ENCODE measurements around the gene GLDN. TPM values are rescaled to one million over a fixed set of nuclear protein-coding genes. Genes with fewer than 3 reads are reported as not detected.

GLDN gene
- total RNA-seq (2021; ENCODE audit: unreplicated experiment): 0.57 TPM
- 0.76 TPM for polyA plus RNA-seq (2012; ENCODE audit: insufficient read length)
- percentile 27 among the genes with signal in this experiment for Bru-seq, nascent RNA
- percentile 31 among the genes with signal in this experiment for BruChase-seq, experiment 1, labeled RNA remaining after a 2-hour chase
- percentile 28 among the genes with signal in this experiment for BruChase-seq, experiment 2, labeled RNA remaining after a 6-hour chase
- long read RNA-seq: 0 reads

DNA sequence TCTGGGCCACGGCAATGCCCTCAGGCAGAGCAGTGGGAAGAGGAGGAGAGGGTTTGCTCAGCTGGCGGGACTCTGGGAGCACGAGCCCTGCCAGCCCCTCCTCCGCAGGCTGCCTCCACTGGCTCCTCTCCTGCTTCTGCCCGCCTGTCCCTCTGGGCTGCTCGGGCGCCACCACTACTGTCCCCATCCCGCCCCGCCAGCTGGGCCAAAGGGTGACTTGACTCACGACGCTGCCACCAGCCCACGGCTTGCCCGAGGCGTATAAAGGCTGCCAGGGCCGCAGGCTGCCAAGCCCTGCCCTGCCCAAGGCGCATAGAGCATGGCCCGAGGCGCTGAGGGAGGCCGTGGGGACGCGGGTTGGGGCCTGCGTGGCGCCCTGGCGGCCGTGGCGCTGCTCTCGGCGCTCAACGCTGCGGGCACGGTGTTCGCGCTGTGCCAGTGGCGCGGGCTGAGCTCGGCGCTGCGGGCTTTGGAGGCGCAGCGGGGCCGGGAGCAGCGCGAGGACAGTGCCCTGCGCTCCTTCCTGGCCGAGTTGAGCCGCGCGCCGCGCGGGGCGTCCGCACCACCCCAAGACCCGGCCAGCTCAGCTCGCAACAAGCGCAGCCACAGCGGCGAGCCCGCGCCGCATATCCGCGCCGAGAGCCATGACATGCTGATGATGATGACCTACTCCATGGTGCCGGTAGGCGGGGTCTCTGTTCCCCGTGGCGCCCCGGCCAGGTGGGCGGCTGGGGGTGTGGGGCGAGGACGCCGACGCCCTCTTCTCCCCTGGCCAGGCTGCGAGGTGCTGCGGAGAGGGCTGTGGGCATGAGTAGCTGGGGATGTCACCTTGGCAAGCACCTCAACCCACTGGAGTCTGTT is at the start of gene GLDN:
Gene GLDN (plus strand): TSS at position 290 of the 861 bp plus-strand sequence. CDS start 30 bp downstream, at position 320.
- DNase-seq (ENCODE audit: low read depth, low spot score): no peak
- BruUV-seq (replicated peaks): no TSS peak
- intact Hi-C loops (cut with micrococcal nuclease; ENCODE audit: unreplicated experiment): no loop called here
- H3K36me3 ChIP-seq (ENCODE audit: control insufficient read depth, insufficient read depth, low read length): no peaks in the 10 kb centered on the region
- POLR2A ChIA-PET: no interaction called here
- H3K27ac ChIP-seq (ENCODE audit: low read length): no peak within 1 kb of the TSS
- no peaks in the 10 kb centered on the region for H3K4me1 ChIP-seq (ENCODE audit: control insufficient read depth, insufficient read depth, low read length)
- TF ChIP-seq, protein P1, sequence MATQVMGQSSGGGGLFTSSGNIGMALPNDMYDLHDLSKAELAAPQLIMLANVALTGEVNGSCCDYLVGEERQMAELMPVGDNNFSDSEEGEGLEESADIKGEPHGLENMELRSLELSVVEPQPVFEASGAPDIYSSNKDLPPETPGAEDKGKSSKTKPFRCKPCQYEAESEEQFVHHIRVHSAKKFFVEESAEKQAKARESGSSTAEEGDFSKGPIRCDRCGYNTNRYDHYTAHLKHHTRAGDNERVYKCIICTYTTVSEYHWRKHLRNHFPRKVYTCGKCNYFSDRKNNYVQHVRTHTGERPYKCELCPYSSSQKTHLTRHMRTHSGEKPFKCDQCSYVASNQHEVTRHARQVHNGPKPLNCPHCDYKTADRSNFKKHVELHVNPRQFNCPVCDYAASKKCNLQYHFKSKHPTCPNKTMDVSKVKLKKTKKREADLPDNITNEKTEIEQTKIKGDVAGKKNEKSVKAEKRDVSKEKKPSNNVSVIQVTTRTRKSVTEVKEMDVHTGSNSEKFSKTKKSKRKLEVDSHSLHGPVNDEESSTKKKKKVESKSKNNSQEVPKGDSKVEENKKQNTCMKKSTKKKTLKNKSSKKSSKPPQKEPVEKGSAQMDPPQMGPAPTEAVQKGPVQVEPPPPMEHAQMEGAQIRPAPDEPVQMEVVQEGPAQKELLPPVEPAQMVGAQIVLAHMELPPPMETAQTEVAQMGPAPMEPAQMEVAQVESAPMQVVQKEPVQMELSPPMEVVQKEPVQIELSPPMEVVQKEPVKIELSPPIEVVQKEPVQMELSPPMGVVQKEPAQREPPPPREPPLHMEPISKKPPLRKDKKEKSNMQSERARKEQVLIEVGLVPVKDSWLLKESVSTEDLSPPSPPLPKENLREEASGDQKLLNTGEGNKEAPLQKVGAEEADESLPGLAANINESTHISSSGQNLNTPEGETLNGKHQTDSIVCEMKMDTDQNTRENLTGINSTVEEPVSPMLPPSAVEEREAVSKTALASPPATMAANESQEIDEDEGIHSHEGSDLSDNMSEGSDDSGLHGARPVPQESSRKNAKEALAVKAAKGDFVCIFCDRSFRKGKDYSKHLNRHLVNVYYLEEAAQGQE (IDR thresholded peaks at IDR 0.05; ENCODE audit: insufficient read depth in 1 of 2, low read depth in 2 of 2, low read length in 1 of 2): no peak
- TF ChIP-seq SIN3A (IDR thresholded peaks at IDR 0.05; ENCODE audit: borderline replicate concordance, insufficient read depth, low read depth, low read length): no peak
- TF ChIP-seq POLR2AphosphoS5 (IDR thresholded peaks at IDR 0.05; ENCODE audit: low read depth, low read length): no peak
- no peak for TF ChIP-seq TCF7L2 (IDR thresholded peaks at IDR 0.05; ENCODE audit: low read depth, low read length)
- TF ChIP-seq, protein P2, sequence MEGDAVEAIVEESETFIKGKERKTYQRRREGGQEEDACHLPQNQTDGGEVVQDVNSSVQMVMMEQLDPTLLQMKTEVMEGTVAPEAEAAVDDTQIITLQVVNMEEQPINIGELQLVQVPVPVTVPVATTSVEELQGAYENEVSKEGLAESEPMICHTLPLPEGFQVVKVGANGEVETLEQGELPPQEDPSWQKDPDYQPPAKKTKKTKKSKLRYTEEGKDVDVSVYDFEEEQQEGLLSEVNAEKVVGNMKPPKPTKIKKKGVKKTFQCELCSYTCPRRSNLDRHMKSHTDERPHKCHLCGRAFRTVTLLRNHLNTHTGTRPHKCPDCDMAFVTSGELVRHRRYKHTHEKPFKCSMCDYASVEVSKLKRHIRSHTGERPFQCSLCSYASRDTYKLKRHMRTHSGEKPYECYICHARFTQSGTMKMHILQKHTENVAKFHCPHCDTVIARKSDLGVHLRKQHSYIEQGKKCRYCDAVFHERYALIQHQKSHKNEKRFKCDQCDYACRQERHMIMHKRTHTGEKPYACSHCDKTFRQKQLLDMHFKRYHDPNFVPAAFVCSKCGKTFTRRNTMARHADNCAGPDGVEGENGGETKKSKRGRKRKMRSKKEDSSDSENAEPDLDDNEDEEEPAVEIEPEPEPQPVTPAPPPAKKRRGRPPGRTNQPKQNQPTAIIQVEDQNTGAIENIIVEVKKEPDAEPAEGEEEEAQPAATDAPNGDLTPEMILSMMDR (IDR thresholded peaks at IDR 0.05): no peak
- peaks cover 21% of the 10 kb centered on the region for H3K27me3 ChIP-seq (ENCODE audit: control insufficient read depth, insufficient read depth, low read length)
- H3K9me3 ChIP-seq (ENCODE audit: control insufficient read depth, insufficient read depth, low read depth, low read length): no peaks in the 10 kb centered on the region
- in situ Hi-C loops (cut with HindIII; ENCODE audit: low pct_unique_long_range_greater_than_20kb, low sequenced_read_pairs): no loop called here
- CTCF ChIA-PET: interaction anchor here (0.6 kb wide), 1 partner anchor 11 kb away, joined by 3 read pairs; no protein-coding TSS in a partner anchor
- peak within 1 kb of the TSS; percentile 30 to 31 for H3K4me3 ChIP-seq (ENCODE audit: low read depth in 2 of 2, low read length in 2 of 2)
- ATAC-seq: peak; percentile 73

DNA sequence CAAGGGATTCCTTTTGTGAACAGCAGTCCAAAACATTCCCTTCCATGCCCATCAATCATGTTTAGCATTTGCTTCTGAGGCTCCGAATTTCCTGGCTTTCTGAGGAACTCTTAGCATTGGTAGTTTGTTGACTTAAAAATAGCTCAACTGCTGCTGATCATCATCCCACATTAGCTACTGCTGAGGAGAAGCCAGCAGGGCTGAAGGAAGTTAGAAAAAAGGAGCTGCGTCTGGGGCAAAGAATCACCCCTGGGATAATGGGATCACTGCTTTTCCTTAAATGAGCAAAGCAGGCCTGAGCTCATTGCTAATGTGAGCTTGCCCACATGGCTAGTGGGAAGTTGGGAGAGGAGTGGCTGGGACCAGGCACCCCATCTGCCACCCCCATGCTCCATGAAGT is 42.8 kb upstream of the GLDN start:
- Histone ChIP-seq H3K27ac (ENCODE audit: low read length) (no peak overlapping the region), H3K4me3 (ENCODE audit: low read depth in 2 of 2, low read length in 2 of 2) (no peak overlapping the region), H3K9me3 (ENCODE audit: control insufficient read depth, insufficient read depth, low read depth, low read length) (no peaks in the 10 kb centered on the region), H3K36me3 (ENCODE audit: control insufficient read depth, insufficient read depth, low read length) (no peaks in the 10 kb centered on the region), H3K27me3 (ENCODE audit: control insufficient read depth, insufficient read depth, low read length) (no peaks in the 10 kb centered on the region), H3K4me1 (ENCODE audit: control insufficient read depth, insufficient read depth, low read length) (no peaks in the 10 kb centered on the region)
- intact Hi-C loops (cut with micrococcal nuclease; ENCODE audit: unreplicated experiment) (no loop called here), in situ Hi-C loops (cut with HindIII; ENCODE audit: low pct_unique_long_range_greater_than_20kb, low sequenced_read_pairs) (no loop called here)
- ChIA-PET CTCF (no interaction called here), POLR2A (no interaction called here)
- no TSS peak for BruUV-seq (replicated peaks)
- no peak for ATAC-seq
- DNase-seq (ENCODE audit: low read depth, low spot score): no peak
- TF ChIP-seq SIN3A (IDR thresholded peaks at IDR 0.05; ENCODE audit: borderline replicate concordance, insufficient read depth, low read depth, low read length) (no peak), TCF7L2 (IDR thresholded peaks at IDR 0.05; ENCODE audit: low read depth, low read length) (no peak), POLR2AphosphoS5 (IDR thresholded peaks at IDR 0.05; ENCODE audit: low read depth, low read length) (no peak)
- TF ChIP-seq, protein P1 (IDR thresholded peaks at IDR 0.05; ENCODE audit: insufficient read depth in 1 of 2, low read depth in 2 of 2, low read length in 1 of 2): no peak
- TF ChIP-seq, protein P2 (IDR thresholded peaks at IDR 0.05): no peak
